ENCODE results near the gene RNGTT. TPM values are rescaled to one million over a fixed set of nuclear protein-coding genes. Genes with fewer than 3 reads are reported as not detected.

Gene RNGTT
- total RNA-seq, 1 donor from 2014 or later: 21.6 TPM

- Mint-ChIP-seq H3K9me3 (no peaks in the 10 kb centered on the region), H3K27ac (no peak overlapping the region), H3K27me3 (ENCODE audit: insufficient read depth) (no peaks in the 10 kb centered on the region), H3K36me3 (ENCODE audit: low read depth) (no peaks in the 10 kb centered on the region), H3K4me1 (ENCODE audit: low read depth) (no peaks in the 10 kb centered on the region), H3K4me3 (no peak overlapping the region)
- intact Hi-C loops (cut with micrococcal nuclease): no loop called here
- DNase-seq (ENCODE audit: low spot score): no peak
Observed at GRCh38 chr6:88563277-88563625, 400.2 kb downstream of the RNGTT start.

- Mint-ChIP-seq H3K36me3 (ENCODE audit: low read depth) (no peaks in the 10 kb centered on the region), H3K4me1 (ENCODE audit: low read depth) (no peaks in the 10 kb centered on the region), H3K4me3 (no peak overlapping the region), H3K27me3 (ENCODE audit: insufficient read depth) (no peaks in the 10 kb centered on the region), H3K9me3 (no peaks in the 10 kb centered on the region), H3K27ac (no peak overlapping the region)
- no peak for DNase-seq (ENCODE audit: low spot score)
- intact Hi-C loops (cut with micrococcal nuclease): no loop called here
Observed at GRCh38 chr6:88562353-88563276, 400.8 kb downstream of the RNGTT start.

- Mint-ChIP-seq H3K27ac (no peak overlapping the region), H3K4me3 (no peak overlapping the region), H3K4me1 (ENCODE audit: low read depth) (no peaks in the 10 kb centered on the region), H3K27me3 (ENCODE audit: insufficient read depth) (no peaks in the 10 kb centered on the region), H3K9me3 (no peaks in the 10 kb centered on the region), H3K36me3 (ENCODE audit: low read depth) (no peaks in the 10 kb centered on the region)
- intact Hi-C loops (cut with micrococcal nuclease): no loop called here
- no peak for DNase-seq (ENCODE audit: low spot score)
Observed at GRCh38 chr6:88561954-88562315, 401.5 kb downstream of the RNGTT start.

GRCh38 chr6:88561034-88561953, 402.1 kb downstream of the RNGTT start:
- no peaks in the 10 kb centered on the region for H3K36me3 Mint-ChIP-seq (ENCODE audit: low read depth)
- intact Hi-C loops (cut with micrococcal nuclease): no loop called here
- no peak for DNase-seq (ENCODE audit: low spot score)
- no peaks in the 10 kb centered on the region for H3K4me1 Mint-ChIP-seq (ENCODE audit: low read depth)
- H3K4me3 Mint-ChIP-seq: no peak overlapping the region
- no peak overlapping the region for H3K27ac Mint-ChIP-seq
- no peaks in the 10 kb centered on the region for H3K9me3 Mint-ChIP-seq
- H3K27me3 Mint-ChIP-seq (ENCODE audit: insufficient read depth): no peaks in the 10 kb centered on the region

Other genes starting within 250 kb of the RNGTT start
- 45.6 and 47.6 TPM in 2 replicates for gene PNRC1, start 117.1 kb upstream of the RNGTT start, total RNA-seq
- 0.07 and 0.10 TPM in 2 replicates for gene SRSF12, start 154.5 kb upstream of the RNGTT start, total RNA-seq
- gene PM20D2, start 182.4 kb upstream of the RNGTT start, total RNA-seq: 14.1 TPM in 2 replicates